GM18520 (cell line): Measurements from ENCODE around the gene CYP2E1.
"Not testable (repeated sequence)": the region's sequence is repeated elsewhere in the genome, so short reads cannot be mapped to it uniquely, and the experiment has no call there.

Source experiments
- ATAC-seq: cut with Tn5 transposase; IDR thresholded peaks from one replicate; pipeline ENCODE4 v1.9.1; 2021; ENCODE audit not compliant: unreplicated experiment

The CYP2E1 gene

DNA sequence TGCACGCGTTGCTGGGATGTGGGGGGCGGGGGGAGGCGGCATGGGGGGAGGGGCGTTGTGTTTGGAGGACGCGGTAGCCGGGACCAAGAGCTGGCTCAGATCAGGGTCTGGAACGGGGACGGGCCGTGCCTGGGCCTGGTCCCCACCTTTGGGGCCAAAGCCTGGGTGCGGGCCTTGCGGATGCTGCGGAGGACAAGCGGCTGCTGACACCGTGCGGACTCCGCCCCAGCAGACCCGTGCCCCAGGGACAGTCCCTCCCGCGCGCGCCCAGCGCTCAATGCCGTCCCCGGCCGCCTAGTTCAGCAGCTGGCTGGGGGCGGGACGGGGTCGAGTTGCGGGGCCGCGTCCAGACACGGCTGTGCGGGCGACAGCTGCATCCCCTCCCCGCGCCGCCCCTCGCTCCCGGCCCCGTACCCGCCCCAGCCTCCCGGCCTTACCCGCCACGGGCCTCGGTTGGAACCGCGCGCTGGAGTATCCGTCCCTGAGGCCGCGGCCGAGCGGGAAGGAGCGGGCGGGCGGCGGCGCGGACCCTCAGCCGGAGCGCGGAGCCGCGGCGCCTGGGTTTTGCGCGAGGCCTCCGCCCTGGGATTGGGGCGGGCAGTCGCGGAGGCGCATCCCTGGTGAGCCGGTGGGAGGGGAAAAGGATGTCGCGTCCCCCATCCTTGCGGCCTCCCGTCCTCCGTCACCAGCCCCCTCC is 41.8 kb downstream of the CYP2E1 start:
- not testable (repeated sequence) for ATAC-seq

DNA sequence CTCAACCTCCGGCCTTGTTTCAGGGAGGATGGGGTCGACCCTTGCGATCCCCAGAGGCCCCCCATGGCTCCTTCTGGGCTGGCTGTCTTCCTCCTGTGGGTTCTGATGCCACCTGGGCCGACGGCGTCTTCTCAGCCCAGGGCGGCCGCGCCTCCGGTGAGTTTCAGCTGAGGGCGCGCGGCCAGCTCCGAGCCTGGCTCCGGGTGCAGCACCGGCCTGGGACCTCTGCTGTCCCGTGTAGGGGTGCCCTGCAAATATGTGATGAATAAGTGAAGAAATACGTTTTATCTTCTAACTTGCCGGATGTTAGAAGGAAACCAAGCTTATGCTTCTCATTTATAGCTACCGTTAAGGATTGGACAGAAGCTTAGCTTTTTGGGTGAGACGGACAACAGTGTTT is 42.6 kb downstream of the CYP2E1 start:
- ATAC-seq: not testable (repeated sequence)

DNA sequence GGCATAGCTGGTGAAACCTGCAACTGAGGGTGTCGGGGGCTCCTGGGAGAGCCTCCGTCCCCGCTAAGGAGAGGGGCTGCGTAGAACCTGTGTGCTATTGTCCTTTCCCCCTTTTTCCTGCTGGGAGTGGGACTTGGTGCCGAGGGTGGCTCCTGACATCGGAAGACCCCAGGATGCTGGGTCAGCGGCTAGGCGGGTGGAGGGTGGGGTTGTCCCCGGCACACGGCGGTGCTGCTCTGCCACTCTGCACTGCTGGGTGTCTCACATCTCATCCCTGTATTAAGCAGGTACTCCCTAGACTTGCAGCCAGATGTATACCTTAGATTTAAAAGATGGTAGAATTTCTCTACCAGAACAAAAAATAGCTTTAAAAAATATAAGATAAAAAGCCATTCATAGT is 44.9 kb downstream of the CYP2E1 start:
- not testable (repeated sequence) for ATAC-seq

DNA sequence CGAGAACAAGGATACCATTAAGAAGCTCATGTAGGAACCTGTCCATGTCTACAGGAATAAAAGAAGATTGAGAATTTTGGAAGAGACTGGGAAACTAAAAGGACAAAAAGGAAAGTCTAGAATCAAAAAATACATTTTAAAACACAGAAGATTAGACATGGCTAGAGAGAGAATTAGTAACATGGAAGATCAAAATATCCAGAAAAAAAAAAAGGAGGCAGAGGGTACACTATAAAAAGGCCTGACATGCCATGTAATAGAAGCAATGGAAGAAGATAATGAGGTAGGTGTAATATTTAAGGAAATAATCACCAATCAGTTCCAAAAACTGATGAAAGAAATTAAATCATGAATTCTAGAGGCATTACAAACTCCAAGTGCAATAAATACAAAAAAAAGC is 46.3 kb downstream of the CYP2E1 start:
- not testable (repeated sequence) for ATAC-seq

DNA sequence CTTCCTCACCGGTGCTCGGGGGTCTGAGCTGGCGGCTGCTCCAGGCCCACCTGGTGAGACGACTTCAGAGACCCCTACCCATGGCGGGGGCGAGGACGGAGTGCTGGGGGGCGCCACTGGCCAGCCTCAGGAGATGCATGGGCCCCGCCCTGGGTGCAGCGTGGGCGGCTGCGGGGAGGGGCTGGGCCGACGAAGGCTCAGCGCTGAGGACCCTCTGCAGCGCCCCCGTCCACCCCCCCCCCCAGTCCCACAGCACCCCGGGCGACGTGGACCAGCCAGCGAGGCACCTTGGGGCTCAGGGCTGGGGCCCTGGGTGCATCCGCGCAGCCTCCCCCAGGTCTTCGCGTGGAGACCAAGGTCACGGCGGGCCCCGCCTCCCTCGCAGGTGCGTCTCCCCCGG is 49.9 kb downstream of the CYP2E1 start:
- ATAC-seq: not testable (repeated sequence)
